Natural killer cell (primary cell): Measurements from ENCODE around the gene COL6A5. TPM values are rescaled to one million over a fixed set of nuclear protein-coding genes. Genes with fewer than 3 reads are reported as not detected.

Experiments used
- ATAC-seq, 3 donors: fragments of 150-1000 bp in 2 of 3; fragments of 200-7000 bp in 1 of 3; cut with Tn5 transposase; 1 replicate in 1 of 3; 2 replicates in 2 of 3; pipeline ENCODE4 v1.10.0; 2021; ENCODE audit warnings: mild to moderate bottlenecking in 2 of 3, moderate library complexity in 2 of 3
- DNase-seq, 2 donors: peaks; one replicate each; pipeline versions ENCODE4 v3.0.0 to v3.0.0-alpha.2; 2013 to 2021; ENCODE audit warnings: mixed read lengths in 1 of 2
- H3K27ac ChIP-seq: one replicate; pipeline ENCODE4 v1.5.1; 2013; ENCODE audit warnings: mild to moderate bottlenecking, low read length
- H3K27me3 ChIP-seq: one replicate; pipeline ENCODE4 v1.6.1; 2013; ENCODE audit warnings: low read length; ENCODE audit not compliant: control insufficient read depth, insufficient read depth
- H3K36me3 ChIP-seq: one replicate; pipeline ENCODE4 v1.6.1; 2013; ENCODE audit warnings: low read length; ENCODE audit not compliant: control insufficient read depth, insufficient read depth
- H3K4me1 ChIP-seq: one replicate; pipeline ENCODE4 v1.6.1; 2013; ENCODE audit warnings: low read length; ENCODE audit not compliant: control insufficient read depth, insufficient read depth
- H3K4me3 ChIP-seq: one replicate; pipeline ENCODE4 v1.5.1; 2013; ENCODE audit warnings: low read length
- H3K9me3 ChIP-seq: one replicate; pipeline ENCODE4 v1.6.1; 2013; ENCODE audit warnings: low read length; ENCODE audit not compliant: control insufficient read depth, insufficient read depth
- H3K27ac Mint-ChIP-seq, 2 donors: one replicate each; pipeline ENCODE4 v1.8.0; 2022; ENCODE audit warnings: mild to moderate bottlenecking in 2 of 2, mixed read lengths in 2 of 2, moderate library complexity in 1 of 2
- H3K27me3 Mint-ChIP-seq, 2 donors: one replicate each; pipeline ENCODE4 v1.8.0; 2022; ENCODE audit warnings: low read depth in 2 of 2, mixed read lengths in 2 of 2
- H3K36me3 Mint-ChIP-seq: one replicate; pipeline ENCODE4 v1.8.0; 2022; ENCODE audit warnings: mixed read lengths
- H3K4me1 Mint-ChIP-seq, 2 donors: one replicate each; pipeline ENCODE4 v1.8.0; 2022; ENCODE audit warnings: mixed read lengths in 2 of 2
- H3K4me3 Mint-ChIP-seq: one replicate; pipeline ENCODE4 v1.8.0; 2022; ENCODE audit warnings: mild to moderate bottlenecking, moderate library complexity, mixed read lengths
- H3K9me3 Mint-ChIP-seq, 2 donors: one replicate each; pipeline ENCODE4 v1.8.0; 2022; ENCODE audit warnings: mixed read lengths in 2 of 2
- CTCF ChIP-seq: fragments of 200-600 bp; IDR thresholded peaks from one replicate; pipeline ENCODE4 v1.8.0; 2022; ENCODE audit warnings: antibody characterized with exemption
- WGBS: methylation state at CpG from one replicate; pipeline ENCODE4 v1.1.7; 2013; ENCODE audit warnings: missing lambda C conversion rate; ENCODE audit not compliant: insufficient coverage; 5-methylcytosine and 5-hydroxymethylcytosine counted together
- intact Hi-C: fragments of 100-400 bp; cut with micrococcal nuclease; formaldehyde crosslinking; loops from one replicate; pipeline ENCODE4 v1.14.2; 2022
- total RNA-seq, 4 donors: library from RNA; stranded (reverse); fragments of 120-200 nt in 1 of 4; gene quantifications; one replicate each; pipeline versions ENCODE4 v1.2.3 to v1.2.4, GENCODE V29; 2013 to 2022

COL6A5 gene
- total RNA-seq, 3 donors from 2014 or later (not counting 1 experiment from before 2014, with no cell fraction given) = not detected

- Mint-ChIP-seq H3K9me3 (peaks cover 0 to 4% of the 10 kb centered on the region in 2 donors), H3K27me3 (peaks cover 0 to 7% of the 10 kb centered on the region in 2 donors), H3K27ac (no peak overlapping the region), H3K4me3 (no peak overlapping the region), H3K4me1 (no peaks in the 10 kb centered on the region), H3K36me3 (no peaks in the 10 kb centered on the region)
- Histone ChIP-seq H3K4me1 (no peaks in the 10 kb centered on the region), H3K9me3 (no peaks in the 10 kb centered on the region), H3K36me3 (no peaks in the 10 kb centered on the region), H3K27me3 (no peaks in the 10 kb centered on the region), H3K27ac (no peak overlapping the region), H3K4me3 (no peak overlapping the region)
- 94% methylated on average over 2 of the region's 2 CpGs for WGBS
- intact Hi-C loops = no loop called here
- ATAC-seq (no peak), DNase-seq (no peak)
- TF ChIP-seq CTCF = no peak
Measured at GRCh38 chr3:130392266-130392665, 46.8 kb downstream of the COL6A5 start.

- intact Hi-C loops = no loop called here
- H3K4me3 ChIP-seq = no peak overlapping the region
- H3K27me3 Mint-ChIP-seq = peaks cover 0 to 7% of the 10 kb centered on the region in 2 donors
- no peaks in the 10 kb centered on the region for H3K36me3 ChIP-seq
- no peak for ATAC-seq
- no peaks in the 10 kb centered on the region for H3K36me3 Mint-ChIP-seq
- DNase-seq = no peak
- H3K4me3 Mint-ChIP-seq = no peak overlapping the region
- H3K4me1 ChIP-seq = no peaks in the 10 kb centered on the region
- H3K9me3 Mint-ChIP-seq = peaks cover 0 to 4% of the 10 kb centered on the region in 2 donors
- no peak overlapping the region for H3K27ac Mint-ChIP-seq
- H3K27me3 ChIP-seq = no peaks in the 10 kb centered on the region
- 90% methylated on average over 3 of the region's 3 CpGs for WGBS
- no peaks in the 10 kb centered on the region for H3K4me1 Mint-ChIP-seq
- TF ChIP-seq CTCF = no peak
- no peaks in the 10 kb centered on the region for H3K9me3 ChIP-seq
- no peak overlapping the region for H3K27ac ChIP-seq
Measured at GRCh38 chr3:130393594-130393993, 48.1 kb downstream of the COL6A5 start.

- Histone ChIP-seq H3K27ac (no peak overlapping the region), H3K9me3 (no peaks in the 10 kb centered on the region), H3K27me3 (no peaks in the 10 kb centered on the region), H3K4me1 (no peaks in the 10 kb centered on the region), H3K4me3 (no peak overlapping the region), H3K36me3 (no peaks in the 10 kb centered on the region)
- WGBS = 100% methylated on average over 1 of the region's 2 CpGs
- DNase-seq = no peak
- H3K36me3 Mint-ChIP-seq = no peaks in the 10 kb centered on the region
- peaks cover 0 to 3% of the 10 kb centered on the region in 2 donors for H3K27me3 Mint-ChIP-seq
- H3K27ac Mint-ChIP-seq = no peak overlapping the region
- no peak overlapping the region for H3K4me3 Mint-ChIP-seq
- intact Hi-C loops = no loop called here
- ATAC-seq = no peak
- H3K4me1 Mint-ChIP-seq = no peaks in the 10 kb centered on the region
- peaks cover 3 to 5% of the 10 kb centered on the region in 2 donors for H3K9me3 Mint-ChIP-seq
- no peak for TF ChIP-seq CTCF
Measured at GRCh38 chr3:130395331-130395730, 49.9 kb downstream of the COL6A5 start.

GRCh38 chr3:130395916-130396315, 50.4 kb downstream of the COL6A5 start:
- Histone ChIP-seq H3K27ac (no peak overlapping the region), H3K4me1 (no peaks in the 10 kb centered on the region), H3K27me3 (no peaks in the 10 kb centered on the region), H3K4me3 (no peak overlapping the region), H3K36me3 (no peaks in the 10 kb centered on the region), H3K9me3 (no peaks in the 10 kb centered on the region)
- 81% methylated on average over 1 of the region's 2 CpGs for WGBS
- H3K27ac Mint-ChIP-seq = no peak overlapping the region
- H3K4me1 Mint-ChIP-seq = no peaks in the 10 kb centered on the region
- no peaks in the 10 kb centered on the region for H3K36me3 Mint-ChIP-seq
- ATAC-seq (no peak), DNase-seq (no peak)
- H3K27me3 Mint-ChIP-seq = peaks cover 0 to 3% of the 10 kb centered on the region in 2 donors
- intact Hi-C loops = no loop called here
- H3K4me3 Mint-ChIP-seq = no peak overlapping the region
- TF ChIP-seq CTCF = no peak
- peaks cover 3 to 5% of the 10 kb centered on the region in 2 donors for H3K9me3 Mint-ChIP-seq
